HepG2 (cell line): ENCODE measurements around the gene OIT3. TPM values are rescaled to one million over a fixed set of nuclear protein-coding genes. Genes with fewer than 3 reads are reported as not detected.

Experiments
- ATF7-NPFF ChIP-seq: sonication (generic); formaldehyde crosslinking; IDR thresholded peaks from 2 replicates; pipeline ENCODE4 v1.8.1; 2023; ENCODE audit warnings: mild to moderate bottlenecking, low read depth, missing genetic modification reagents, moderate library complexity
- BCL6 ChIP-seq: IDR thresholded peaks from 2 replicates; pipeline ENCODE4 v1.6.1; 2016; ENCODE audit warnings: missing genetic modification reagents, missing compliant biosample characterization
- FOXC1 ChIP-seq: sonication (generic); formaldehyde crosslinking; IDR thresholded peaks from 2 replicates; pipeline ENCODE4 v1.8.0; 2022; ENCODE audit warnings: mild to moderate bottlenecking, missing genetic modification reagents, borderline replicate concordance
- GMEB1 ChIP-seq: sonication (generic); formaldehyde crosslinking; IDR thresholded peaks from 2 replicates; pipeline ENCODE4 v1.5.1; 2020; ENCODE audit warnings: missing genetic modification reagents, mild to moderate bottlenecking, borderline replicate concordance
- HDAC2 ChIP-seq: sonication (generic); formaldehyde crosslinking; IDR thresholded peaks from 2 replicates; pipeline ENCODE4 v1.4.0; 2020; ENCODE audit warnings: missing genetic modification reagents
- MEIS1 ChIP-seq: sonication (generic); formaldehyde crosslinking; IDR thresholded peaks from 2 replicates; pipeline ENCODE4 v1.9.0; 2021; ENCODE audit warnings: mild to moderate bottlenecking, missing genetic modification reagents, moderate library complexity, borderline replicate concordance
- PRDM15 ChIP-seq: sonication (generic); formaldehyde crosslinking; IDR thresholded peaks from 2 replicates; pipeline ENCODE4 v1.4.0; 2020; ENCODE audit warnings: missing genetic modification reagents
- RARG ChIP-seq: sonication (generic); formaldehyde crosslinking; IDR thresholded peaks from 2 replicates; pipeline ENCODE4 v1.4.0; 2020; ENCODE audit warnings: low read depth, mild to moderate bottlenecking, missing genetic modification reagents
- SMAD3 ChIP-seq: sonication (generic); formaldehyde crosslinking; IDR thresholded peaks from 2 replicates; pipeline ENCODE4 v1.4.0; 2020; ENCODE audit warnings: missing genetic modification reagents
- TGIF2 ChIP-seq: IDR thresholded peaks from 2 replicates; pipeline ENCODE4 v1.6.1; 2016; ENCODE audit warnings: control low read depth, missing compliant biosample characterization
- TOE1 ChIP-seq: sonication (generic); formaldehyde crosslinking; IDR thresholded peaks from 2 replicates; pipeline ENCODE4 v1.4.0; 2020; ENCODE audit warnings: mild to moderate bottlenecking, missing genetic modification reagents
- ZNF496 ChIP-seq: sonication (generic); formaldehyde crosslinking; IDR thresholded peaks from 2 replicates; pipeline ENCODE4 v1.8.1; 2023; ENCODE audit warnings: mild to moderate bottlenecking, moderate library complexity, missing genetic modification reagents; ENCODE audit not compliant: insufficient replicate concordance
- ZNF556 ChIP-seq: sonication (generic); formaldehyde crosslinking; IDR thresholded peaks from 2 replicates; pipeline ENCODE4 v1.4.0; 2020; ENCODE audit warnings: mild to moderate bottlenecking, missing genetic modification reagents, borderline replicate concordance
- ZNF607 ChIP-seq: sonication (generic); formaldehyde crosslinking; IDR thresholded peaks from 2 replicates; pipeline ENCODE4 v1.5.1; 2020; ENCODE audit warnings: missing genetic modification reagents, mild to moderate bottlenecking, borderline replicate concordance
- ZNF652 ChIP-seq: IDR thresholded peaks from 2 replicates; pipeline ENCODE4 v1.6.1; 2016; ENCODE audit warnings: low read depth, borderline replicate concordance
- ZNF841 ChIP-seq: sonication (generic); formaldehyde crosslinking; IDR thresholded peaks from 2 replicates; pipeline ENCODE4 v1.8.1; 2023; ENCODE audit warnings: missing genetic modification reagents, borderline replicate concordance
- polyA plus RNA-seq, 8 experiments: library from polyadenylated mRNA; depleted of rRNA in 3 of 8; stranded (reverse) in 7 of 8; unstranded in 1 of 8; fragments of >200 nt; fragmentation: Illumina TruSeq in 4 of 8; extraction: Trizol in 4 of 8; gene quantifications; 2 replicates each; pipeline versions ENCODE4 v1.2.1 to v1.2.3, GENCODE V29; 2011 to 2016; ENCODE audit warnings: low read depth in 4 of 8, missing spikeins in 1 of 8, mixed read lengths in 1 of 8; ENCODE audit not compliant: insufficient read depth in 1 of 8
- total RNA-seq, 5 experiments: library from RNA; depleted of rRNA; stranded (reverse); fragments of >200 nt; fragmentation: Illumina TruSeq; extraction: Trizol; gene quantifications; 2 replicates each; pipeline ENCODE4 v1.2.3, GENCODE V29; 2016; ENCODE audit warnings: low read depth in 1 of 5
- TF ChIP-seq, protein P1 (sequence below), 2 experiments: sonication (generic) in 1 of 2; formaldehyde crosslinking in 1 of 2; IDR thresholded peaks; 2 replicates each; pipeline versions ENCODE4 v1.4.0 to v1.6.1; 2016 to 2020; ENCODE audit warnings: borderline replicate concordance in 1 of 2, low read depth in 1 of 2, mild to moderate bottlenecking in 1 of 2, missing genetic modification reagents in 1 of 2
- TF ChIP-seq, protein P2 (sequence below): sonication (generic); formaldehyde crosslinking; IDR thresholded peaks from 2 replicates; pipeline ENCODE4 v1.8.0; 2022; ENCODE audit warnings: mild to moderate bottlenecking, missing genetic modification reagents

The OIT3 gene
- total and polyA plus RNA-seq, 2 of the 13 experiments (the other 11 are each of a cell fraction or from before 2014, with no cell fraction given): not detected

- TF ChIP-seq ATF7-NPFF (no peak), ZNF496 (no peak), FOXC1 (no peak), PRDM15 (no peak), ZNF556 (0 out of 2 replicates have a peak, but pooled peaks have one; percentile 32), RARG (CRISPR knock-in tag) (no peak), TOE1 (no peak; the same call in 1 of the 2 replicates), TGIF2 (CRISPR knock-in tag) (0 out of 2 replicates have a peak, but pooled peaks have one; percentile 25), ZNF652 (CRISPR knock-in tag) (0 out of 2 replicates have a peak, but pooled peaks have one; percentile 19), HDAC2 (CRISPR knock-in tag) (no peak), BCL6 (0 out of 2 replicates have a peak, but pooled peaks have one; percentile 20), SMAD3 (CRISPR knock-in tag) (0 out of 2 replicates have a peak, but pooled peaks have one; percentile 13), GMEB1 (CRISPR knock-in tag) (no peak), ZNF607 (CRISPR knock-in tag) (no peak), MEIS1 (no peak), ZNF841 (no peak)
- TF ChIP-seq, protein P1, sequence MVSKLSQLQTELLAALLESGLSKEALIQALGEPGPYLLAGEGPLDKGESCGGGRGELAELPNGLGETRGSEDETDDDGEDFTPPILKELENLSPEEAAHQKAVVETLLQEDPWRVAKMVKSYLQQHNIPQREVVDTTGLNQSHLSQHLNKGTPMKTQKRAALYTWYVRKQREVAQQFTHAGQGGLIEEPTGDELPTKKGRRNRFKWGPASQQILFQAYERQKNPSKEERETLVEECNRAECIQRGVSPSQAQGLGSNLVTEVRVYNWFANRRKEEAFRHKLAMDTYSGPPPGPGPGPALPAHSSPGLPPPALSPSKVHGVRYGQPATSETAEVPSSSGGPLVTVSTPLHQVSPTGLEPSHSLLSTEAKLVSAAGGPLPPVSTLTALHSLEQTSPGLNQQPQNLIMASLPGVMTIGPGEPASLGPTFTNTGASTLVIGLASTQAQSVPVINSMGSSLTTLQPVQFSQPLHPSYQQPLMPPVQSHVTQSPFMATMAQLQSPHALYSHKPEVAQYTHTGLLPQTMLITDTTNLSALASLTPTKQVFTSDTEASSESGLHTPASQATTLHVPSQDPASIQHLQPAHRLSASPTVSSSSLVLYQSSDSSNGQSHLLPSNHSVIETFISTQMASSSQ (IDR thresholded peaks at IDR 0.05; ENCODE audit: low read depth): 0 out of 2 replicates have a peak, but pooled peaks have one; percentile 17
- TF ChIP-seq, protein P1 (CRISPR knock-in tag; IDR thresholded peaks at IDR 0.05; ENCODE audit: borderline replicate concordance): no peak
- TF ChIP-seq, protein P2, sequence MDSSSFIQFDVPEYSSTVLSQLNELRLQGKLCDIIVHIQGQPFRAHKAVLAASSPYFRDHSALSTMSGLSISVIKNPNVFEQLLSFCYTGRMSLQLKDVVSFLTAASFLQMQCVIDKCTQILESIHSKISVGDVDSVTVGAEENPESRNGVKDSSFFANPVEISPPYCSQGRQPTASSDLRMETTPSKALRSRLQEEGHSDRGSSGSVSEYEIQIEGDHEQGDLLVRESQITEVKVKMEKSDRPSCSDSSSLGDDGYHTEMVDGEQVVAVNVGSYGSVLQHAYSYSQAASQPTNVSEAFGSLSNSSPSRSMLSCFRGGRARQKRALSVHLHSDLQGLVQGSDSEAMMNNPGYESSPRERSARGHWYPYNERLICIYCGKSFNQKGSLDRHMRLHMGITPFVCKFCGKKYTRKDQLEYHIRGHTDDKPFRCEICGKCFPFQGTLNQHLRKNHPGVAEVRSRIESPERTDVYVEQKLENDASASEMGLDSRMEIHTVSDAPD (CRISPR knock-in tag): no peak
Measured at GRCh38 chr10:72952642-72953158, 59.2 kb downstream of the OIT3 start (continued).
